Keratinocyte (primary cell): ENCODE measurements around the gene ADGRV1. TPM values are rescaled to one million over a fixed set of nuclear protein-coding genes. Genes with fewer than 3 reads are reported as not detected.

Experiments used
- DNase-seq: peaks from one replicate; pipeline ENCODE4 v3.0.0-alpha.2; 2011; ENCODE audit warnings: low read depth, missing footprints, low spot score
- FAIRE-seq: peaks from 2 replicates; lab custom pipeline; 2011; peaks lifted over from hg19 to GRCh38; lab: Jason Lieb, UNC
- H2AFZ ChIP-seq: 2 replicates; pipeline ENCODE4 v1.6.0; 2012; ENCODE audit warnings: low read length, control low read depth, inconsistent platforms; ENCODE audit not compliant: control insufficient read depth
- H3K27ac ChIP-seq: 2 replicates; pipeline ENCODE4 v1.5.1; 2011; ENCODE audit warnings: low read length; ENCODE audit not compliant: control insufficient read depth, insufficient read depth
- H3K27me3 ChIP-seq: 3 replicates; pipeline ENCODE4 v1.6.0; 2011; ENCODE audit warnings: low read length; ENCODE audit not compliant: control insufficient read depth, insufficient read depth; ENCODE audit errors: extremely low read depth
- H3K36me3 ChIP-seq, 2 experiments: 2 replicates in 1 of 2; 3 replicates in 1 of 2; pipeline ENCODE4 v1.5.1; 2011; ENCODE audit warnings: low read length in 2 of 2, mild to moderate bottlenecking in 1 of 2; ENCODE audit not compliant: control insufficient read depth in 2 of 2, insufficient read depth in 2 of 2; ENCODE audit errors: extremely low read depth in 1 of 2
- H3K4me1 ChIP-seq: 3 replicates; pipeline ENCODE4 v1.5.1; 2011; ENCODE audit warnings: low read length; ENCODE audit not compliant: control insufficient read depth, insufficient read depth; ENCODE audit errors: extremely low read depth
- H3K4me2 ChIP-seq: 3 replicates; pipeline ENCODE4 v1.6.0; 2011; ENCODE audit warnings: low read depth, low read length; ENCODE audit not compliant: control insufficient read depth, insufficient read depth; ENCODE audit errors: extremely low read depth
- H3K4me3 ChIP-seq, 3 experiments: fragments of 200-600 bp in 1 of 3; sonication (generic) in 1 of 3; 2 replicates in 2 of 3; 3 replicates in 1 of 3; pipeline ENCODE4 v1.5.1; 2011 to 2016; ENCODE audit warnings: low read length in 3 of 3, mild to moderate bottlenecking in 3 of 3, control low read depth in 2 of 3, inconsistent platforms in 1 of 3, low read depth in 1 of 3, mixed read lengths in 1 of 3, mixed run types in 1 of 3, moderate library complexity in 1 of 3; ENCODE audit not compliant: control insufficient read depth in 2 of 3, insufficient read depth in 2 of 3; ENCODE audit errors: extremely low read depth in 1 of 3
- H3K79me2 ChIP-seq: 2 replicates; pipeline ENCODE4 v1.6.0; 2012; ENCODE audit warnings: low read length; ENCODE audit not compliant: control insufficient read depth, insufficient read depth
- H3K9ac ChIP-seq: 3 replicates; pipeline ENCODE4 v1.6.0; 2011; ENCODE audit warnings: low read length; ENCODE audit not compliant: control insufficient read depth, insufficient read depth; ENCODE audit errors: extremely low read depth
- H3K9me1 ChIP-seq: 3 replicates; pipeline ENCODE4 v1.6.0; 2011; ENCODE audit warnings: low read length; ENCODE audit not compliant: control insufficient read depth, insufficient read depth; ENCODE audit errors: extremely low read depth
- H3K9me3 ChIP-seq: 2 replicates; pipeline ENCODE4 v1.5.1; 2012; ENCODE audit warnings: low read depth, low read length; ENCODE audit not compliant: control insufficient read depth
- H4K20me1 ChIP-seq: 3 replicates; pipeline ENCODE4 v1.6.0; 2011; ENCODE audit warnings: low read length; ENCODE audit not compliant: control insufficient read depth, insufficient read depth; ENCODE audit errors: extremely low read depth
- EZH2 ChIP-seq: IDR thresholded peaks from one replicate; pipeline ENCODE4 v1.6.1; 2012; ENCODE audit warnings: inconsistent platforms, mild to moderate bottlenecking, low read length, moderate library complexity
- dilution Hi-C: fragments of 300-500 bp; cut with MboI; formaldehyde crosslinking; loops from one replicate; pipeline ENCODE4 v1.7.0; 2020; ENCODE audit warnings: low sequenced_read_pairs; ENCODE audit not compliant: extremely low pct_ligation_motif_present
- polyA plus RNA-seq, 5 experiments: library from polyadenylated mRNA; depleted of rRNA in 3 of 5; stranded (reverse) in 3 of 5; stranded (forward) in 1 of 5; unstranded in 1 of 5; fragments of >200 nt; gene quantifications; 1 replicate in 1 of 5; 2 replicates in 3 of 5; 3 replicates in 1 of 5; pipeline versions ENCODE4 v1.2.1 to v1.2.3, GENCODE V29; 2011 to 2012; ENCODE audit warnings: missing spikeins in 2 of 5, low read depth in 1 of 5, low replicate concordance in 1 of 5
- TF ChIP-seq, protein P1 (sequence below), 3 experiments: IDR thresholded peaks in 1 of 3; conservative IDR thresholded peaks in 1 of 3; optimal IDR thresholded peaks in 1 of 3; 2 replicates in 2 of 3; 3 replicates in 1 of 3; pipeline versions ENCODE3 to v1.5.1; 2011; ENCODE audit warnings: low read length in 3 of 3, mild to moderate bottlenecking in 3 of 3, moderate library complexity in 2 of 3, control low read depth in 1 of 3, inconsistent platforms in 1 of 3; ENCODE audit not compliant: insufficient read depth in 2 of 3; ENCODE audit errors: extremely low read depth in 1 of 3

ADGRV1 gene
- polyA plus RNA-seq, 1 donor (not counting 4 experiments of a cell fraction or from before 2014, with no cell fraction given) = 0.05 TPM

DNA sequence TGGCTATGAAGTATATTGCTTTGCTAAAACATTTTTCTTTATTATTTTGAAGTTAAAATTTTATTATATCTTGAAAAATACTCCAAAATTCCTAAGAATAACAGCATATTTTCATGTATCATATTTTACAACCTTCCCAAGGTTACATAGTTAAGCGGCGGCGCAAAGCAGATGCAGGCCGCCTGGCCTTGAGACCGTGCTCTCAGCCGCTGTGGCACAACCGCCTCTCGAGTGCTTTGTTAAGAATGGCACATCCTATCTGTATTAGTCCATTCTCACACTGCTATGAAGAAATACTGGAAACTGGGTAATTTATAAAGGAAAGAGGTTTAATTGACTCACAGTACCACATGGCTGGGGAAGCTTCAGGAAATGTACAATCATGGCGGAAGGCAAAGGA lies 595.7 kb downstream of the ADGRV1 start:
- dilution Hi-C loops = no loop called here
- Histone ChIP-seq H3K27me3 (no peaks in the 10 kb centered on the region), H4K20me1 (no peaks in the 10 kb centered on the region), H3K9me1 (no peaks in the 10 kb centered on the region), H3K36me3 (no peaks in the 10 kb centered on the region), H2AFZ (no peak overlapping the region), H3K27ac (no peak overlapping the region), H3K4me1 (peaks cover 7% of the 10 kb centered on the region), H3K4me3 (no peak overlapping the region), H3K79me2 (no peaks in the 10 kb centered on the region), H3K4me2 (no peak overlapping the region), H3K9ac (no peak overlapping the region), H3K9me3 (no peaks in the 10 kb centered on the region)
- no peak for TF ChIP-seq EZH2
- TF ChIP-seq, protein P1, sequence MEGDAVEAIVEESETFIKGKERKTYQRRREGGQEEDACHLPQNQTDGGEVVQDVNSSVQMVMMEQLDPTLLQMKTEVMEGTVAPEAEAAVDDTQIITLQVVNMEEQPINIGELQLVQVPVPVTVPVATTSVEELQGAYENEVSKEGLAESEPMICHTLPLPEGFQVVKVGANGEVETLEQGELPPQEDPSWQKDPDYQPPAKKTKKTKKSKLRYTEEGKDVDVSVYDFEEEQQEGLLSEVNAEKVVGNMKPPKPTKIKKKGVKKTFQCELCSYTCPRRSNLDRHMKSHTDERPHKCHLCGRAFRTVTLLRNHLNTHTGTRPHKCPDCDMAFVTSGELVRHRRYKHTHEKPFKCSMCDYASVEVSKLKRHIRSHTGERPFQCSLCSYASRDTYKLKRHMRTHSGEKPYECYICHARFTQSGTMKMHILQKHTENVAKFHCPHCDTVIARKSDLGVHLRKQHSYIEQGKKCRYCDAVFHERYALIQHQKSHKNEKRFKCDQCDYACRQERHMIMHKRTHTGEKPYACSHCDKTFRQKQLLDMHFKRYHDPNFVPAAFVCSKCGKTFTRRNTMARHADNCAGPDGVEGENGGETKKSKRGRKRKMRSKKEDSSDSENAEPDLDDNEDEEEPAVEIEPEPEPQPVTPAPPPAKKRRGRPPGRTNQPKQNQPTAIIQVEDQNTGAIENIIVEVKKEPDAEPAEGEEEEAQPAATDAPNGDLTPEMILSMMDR (optimal IDR thresholded peaks at IDR 0.05 in 1 of 3, IDR thresholded peaks at IDR 0.05 in 1 of 3, conservative IDR thresholded peaks at IDR 0.05 in 1 of 3; ENCODE audit: extremely low read depth in 1 of 3, insufficient read depth in 2 of 3, low read length in 3 of 3) = no peak
- DNase-seq (no peak), FAIRE-seq (no peak)

DNA sequence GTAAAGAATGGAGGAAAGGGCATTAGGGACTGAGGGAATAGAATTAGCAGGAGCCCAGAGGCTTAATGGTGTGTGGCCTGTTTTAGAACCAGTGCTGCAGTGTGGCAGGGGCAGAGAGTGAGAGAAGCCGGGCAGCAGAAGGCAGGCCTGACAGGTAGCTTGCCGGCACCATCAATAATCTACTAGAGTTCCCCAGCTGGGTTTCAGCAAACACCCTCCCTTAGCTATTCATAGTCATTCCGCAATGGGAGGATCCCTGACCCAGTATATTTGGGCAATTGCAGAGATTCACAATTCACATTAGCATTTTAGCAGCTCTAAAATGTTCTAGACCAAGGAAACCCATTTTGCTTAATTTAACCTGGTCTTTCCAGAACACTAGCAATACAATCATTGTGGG lies 596.7 kb downstream of the ADGRV1 start:
- H3K4me2 ChIP-seq = no peak overlapping the region
- TF ChIP-seq, protein P1 (optimal IDR thresholded peaks at IDR 0.05 in 1 of 3, IDR thresholded peaks at IDR 0.05 in 1 of 3, conservative IDR thresholded peaks at IDR 0.05 in 1 of 3; ENCODE audit: extremely low read depth in 1 of 3, insufficient read depth in 2 of 3, low read length in 3 of 3) = no peak
- TF ChIP-seq EZH2 = no peak
- no peak overlapping the region for H2AFZ ChIP-seq
- no peak overlapping the region for H3K4me3 ChIP-seq
- no peak overlapping the region for H3K9ac ChIP-seq
- no peak overlapping the region for H3K27ac ChIP-seq
- H3K79me2 ChIP-seq = no peaks in the 10 kb centered on the region
- no peaks in the 10 kb centered on the region for H4K20me1 ChIP-seq
- FAIRE-seq (no peak), DNase-seq (no peak)
- H3K4me1 ChIP-seq = peaks cover 7% of the 10 kb centered on the region
- H3K9me1 ChIP-seq = no peaks in the 10 kb centered on the region
- dilution Hi-C loops = no loop called here
- no peaks in the 10 kb centered on the region for H3K27me3 ChIP-seq
- H3K36me3 ChIP-seq = no peaks in the 10 kb centered on the region
- H3K9me3 ChIP-seq = no peaks in the 10 kb centered on the region
